C4-2B (cell line): Measurements from ENCODE around the gene PREP.
A peak's percentile ranks its signal among the peaks of the same experiment; 100 is the strongest.

Source experiments
- H3K27ac ChIP-seq: fragments of 450-650 bp; 2 replicates; pipeline ENCODE4 v1.5.1; 2017
- CTCF ChIP-seq: fragments of 450-650 bp; conservative IDR thresholded peaks from 2 replicates; pipeline ENCODE4 v1.5.1; 2017; ENCODE audit warnings: mild to moderate bottlenecking
- ZFX ChIP-seq: fragments of 450-650 bp; IDR thresholded peaks from 2 replicates; pipeline ENCODE4 v1.6.1; 2017

Gene PREP

GRCh38 chr6:105304825-105305224 is 98.1 kb downstream of the PREP start:
- no peak for TF ChIP-seq ZFX
- no peak for TF ChIP-seq CTCF
- H3K27ac ChIP-seq: no peak overlapping the region

DNA sequence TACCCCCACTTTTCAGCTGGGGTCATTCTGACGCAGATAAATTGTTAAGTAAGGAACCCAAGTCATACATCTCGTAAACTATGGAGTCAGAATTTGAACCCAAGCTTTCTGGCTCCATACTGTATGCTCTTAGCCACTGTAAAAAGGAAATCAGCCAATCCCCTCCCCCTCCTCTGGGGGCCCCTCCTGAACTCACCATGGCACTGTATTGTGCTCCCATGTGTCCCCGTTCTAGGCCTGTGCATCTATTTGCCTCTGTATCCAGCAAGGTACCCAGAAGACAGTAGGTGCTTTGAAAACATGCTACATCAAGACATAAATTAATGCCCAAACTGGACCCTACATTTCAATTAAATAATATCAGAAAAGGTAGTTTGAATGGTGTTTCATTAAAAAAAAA is 98.5 kb downstream of the PREP start:
- TF ChIP-seq CTCF (no peak), ZFX (no peak)
- H3K27ac ChIP-seq: no peak overlapping the region

GRCh38 chr6:105302617-105303128 is 100.2 kb downstream of the PREP start:
- H3K27ac ChIP-seq: peak overlapping the region; percentile 68
- TF ChIP-seq CTCF (peak; percentile 81), ZFX (no peak)

- no peak for TF ChIP-seq ZFX
- TF ChIP-seq CTCF: no peak
- peak overlapping the region; percentile 68 for H3K27ac ChIP-seq
These were observed 100.9 kb downstream of the PREP start for GRCh38 chr6:105301756-105302616.

- H3K27ac ChIP-seq: peak overlapping the region; percentile 68; the same call in 1 of the 2 replicates
- TF ChIP-seq CTCF (no peak), ZFX (no peak)
These were observed 101.8 kb downstream of the PREP start for GRCh38 chr6:105301072-105301503.

DNA sequence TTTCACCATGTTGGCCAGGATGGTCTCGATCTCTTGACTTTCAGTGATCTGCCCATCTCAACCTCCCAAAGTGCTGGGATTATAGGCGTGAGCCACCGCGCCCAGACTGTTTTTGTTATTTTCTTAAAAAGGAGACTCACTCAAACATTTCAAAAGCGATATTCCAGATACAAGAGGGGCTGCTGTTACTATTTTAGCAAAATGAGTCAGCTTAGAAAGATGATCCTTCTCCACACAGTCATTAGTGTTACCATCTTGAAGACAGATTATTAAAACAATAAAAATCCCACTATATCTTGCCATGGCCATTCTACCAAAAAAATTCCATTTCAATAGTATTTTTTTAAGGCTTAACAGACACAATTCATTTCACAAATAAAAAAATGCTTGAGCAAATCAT is 102.8 kb downstream of the PREP start:
- H3K27ac ChIP-seq: no peak overlapping the region
- no peak for TF ChIP-seq ZFX
- TF ChIP-seq CTCF: no peak

- no peak overlapping the region for H3K27ac ChIP-seq
- TF ChIP-seq CTCF (no peak), ZFX (no peak)
These were observed 108.8 kb downstream of the PREP start for GRCh38 chr6:105294129-105294528.
